Activated CD8-positive, alpha-beta memory T cell treated with anti-CD3 and anti-CD28 coated beads for 36 hours (primary cell): Measurements from ENCODE around the gene MCRIP1. TPM values are rescaled to one million over a fixed set of nuclear protein-coding genes. Genes with fewer than 3 reads are reported as not detected.
"Not testable (repeated sequence)": the region's sequence is repeated elsewhere in the genome, so short reads cannot be mapped to it uniquely, and the experiment has no call there.

Experiments used
- CTCF ChIA-PET: fragments of 350-600 bp; sonication (Branson Sonifier 250); formaldehyde crosslinking; loops from one replicate; lab custom pipeline; 2021; ENCODE audit warnings: antibody characterized with exemption; lab: Charles Lee
- POLR2A ChIA-PET: fragments of 350-600 bp; sonication (Branson Sonifier 250); formaldehyde crosslinking; loops from one replicate; lab custom pipeline; 2021; ENCODE audit warnings: antibody characterized with exemption; lab: Charles Lee
- total RNA-seq, 2 experiments: library from RNA; stranded (reverse); gene quantifications; one replicate each; pipeline ENCODE4 v1.2.3, GENCODE V29; 2021

MCRIP1 gene
- total RNA-seq, 2 experiments from 2014 or later: 44.5 to 46.3 TPM

- ChIA-PET POLR2A (interaction anchor here (0.6 kb wide), 1 partner anchor 11 kb away, joined by 4 read pairs; no protein-coding TSS in a partner anchor), CTCF (interaction anchor here (1.0 kb wide), 1 partner anchor 13 kb away, joined by 3 read pairs; no protein-coding TSS in a partner anchor)
Observed at GRCh38 chr17:81845881-81846742, 13.0 kb upstream of the MCRIP1 start.

- POLR2A ChIA-PET: no interaction called here
- CTCF ChIA-PET: no interaction called here
Observed at GRCh38 chr17:81845361-81845760, 12.3 kb upstream of the MCRIP1 start.

- ChIA-PET POLR2A (no interaction called here), CTCF (no interaction called here)
Observed at GRCh38 chr17:81844887-81845286, 11.8 kb upstream of the MCRIP1 start.

- ChIA-PET POLR2A (no interaction called here), CTCF (no interaction called here)
Observed at GRCh38 chr17:81844327-81844851, 11.3 kb upstream of the MCRIP1 start.

- POLR2A ChIA-PET: no interaction called here
Observed at GRCh38 chr17:81843713-81844326, 10.7 kb upstream of the MCRIP1 start.

GRCh38 chr17:81842725-81843504 is 9.8 kb upstream of the MCRIP1 start:
- CTCF ChIA-PET: interaction anchor here (1.0 kb wide), 1 partner anchor 26 kb away, joined by 3 read pairs; no protein-coding TSS in a partner anchor
- POLR2A ChIA-PET: interaction anchor here (1.0 kb wide), 1 partner anchor 10 kb away, joined by 3 read pairs; the partner anchor contains the start of gene MCRIP1

More at GRCh38 chr17:81843713-81844326, 10.7 kb upstream of the MCRIP1 start:
- CTCF ChIA-PET: no interaction called here

- CTCF ChIA-PET: interaction anchor here (0.8 to 1.0 kb wide), 2 partner anchors 19 to 27 kb away, joined by 3 read pairs; no protein-coding TSS in a partner anchor
Observed at GRCh38 chr17:81842378-81842724, 9.3 kb upstream of the MCRIP1 start.

GRCh38 chr17:81841866-81842265 is 8.8 kb upstream of the MCRIP1 start:
- POLR2A ChIA-PET: no interaction called here
- CTCF ChIA-PET: interaction anchor here (0.8 kb wide), 1 partner anchor 19 kb away, joined by 3 read pairs; no protein-coding TSS in a partner anchor

More at GRCh38 chr17:81842378-81842724, 9.3 kb upstream of the MCRIP1 start:
- POLR2A ChIA-PET: interaction anchor here (1.0 kb wide), 1 partner anchor 9 kb away, joined by 3 read pairs; the partner anchor contains the start of gene MCRIP1

GRCh38 chr17:81840826-81841778 is 8.0 kb upstream of the MCRIP1 start:
- POLR2A ChIA-PET: interaction anchor here (0.8 kb wide), 1 partner anchor 8 kb away, joined by 3 read pairs; no protein-coding TSS in a partner anchor
- CTCF ChIA-PET: interaction anchor here (0.6 to 0.9 kb wide), 2 partner anchors 11 to 110 kb away, joined by 3 read pairs; no protein-coding TSS in a partner anchor

GRCh38 chr17:81840059-81840458 is 7.0 kb upstream of the MCRIP1 start:
- POLR2A ChIA-PET: interaction anchor here (0.8 kb wide), 1 partner anchor 9 kb away, joined by 3 read pairs; no protein-coding TSS in a partner anchor
- CTCF ChIA-PET: not testable (repeated sequence)

GRCh38 chr17:81839301-81839700 is 6.2 kb upstream of the MCRIP1 start:
- ChIA-PET POLR2A (interaction anchor here (0.6 kb wide), 1 partner anchor 17 kb away, joined by 10 read pairs; no protein-coding TSS in a partner anchor), CTCF (no interaction called here)

GRCh38 chr17:81838753-81839255 is 5.7 kb upstream of the MCRIP1 start:
- CTCF ChIA-PET: no interaction called here
- POLR2A ChIA-PET: interaction anchor here (0.6 kb wide), 1 partner anchor 18 kb away, joined by 10 read pairs; no protein-coding TSS in a partner anchor

- ChIA-PET CTCF (no interaction called here), POLR2A (no interaction called here)
Observed at GRCh38 chr17:81837641-81838040, 4.5 kb upstream of the MCRIP1 start.

GRCh38 chr17:81834831-81835267 is 1.8 kb upstream of the MCRIP1 start, which contains the start of gene PPP1R27:
Gene PPP1R27 (minus strand): TSS chr17:81835050. CDS start chr17:81834953, 97 bp downstream.
- ChIA-PET POLR2A (interaction anchor here (0.5 kb wide), 1 partner anchor 14 kb away, joined by 4 read pairs; no protein-coding TSS in a partner anchor), CTCF (interaction anchor here (0.9 kb wide), 1 partner anchor 25 kb away, joined by 3 read pairs; no protein-coding TSS in a partner anchor)

GRCh38 chr17:81833921-81834830 is 1.1 kb upstream of the MCRIP1 start:
- ChIA-PET POLR2A (interaction anchor here (0.5 to 2.5 kb wide), 6 partner anchors 15 to 131 kb away, joined by 3 to 20 read pairs (median 8); partner anchors contain the start of genes ARHGDIA and MRPL12), CTCF (interaction anchor here (0.9 to 1.3 kb wide), 4 partner anchors 21 to 188 kb away, joined by 3 read pairs; no protein-coding TSS in a partner anchor)
